ENCODE measurements around the gene KDR. TPM values are rescaled to one million over a fixed set of nuclear protein-coding genes. Genes with fewer than 3 reads are reported as not detected.

KDR gene
- total RNA-seq, 1 experiment from 2014 or later = 0.52 TPM

GRCh38 chr4:55038176-55038890, 87.1 kb downstream of the KDR start:
- no peaks in the 10 kb centered on the region for H3K4me1 ChIP-seq (ENCODE audit: control insufficient read depth in 1 of 2, insufficient read depth in 2 of 2, low read length in 2 of 2)
- RAD21 ChIA-PET (ENCODE audit: low non-redundant PET in 1 of 2, low total read pairs in 2 of 2, uncharacterized antibody in 2 of 2, unreplicated experiment in 2 of 2) = no interaction called here
- H3K27me3 ChIP-seq (ENCODE audit: insufficient read depth, low read length) = no peaks in the 10 kb centered on the region
- no peak overlapping the region for H3K4me2 ChIP-seq (ENCODE audit: low read length)
- H3K9me3 ChIP-seq (ENCODE audit: control insufficient read depth in 1 of 2, insufficient read depth in 1 of 2, low read depth in 1 of 2, low read length in 2 of 2) = no peaks in the 10 kb centered on the region
- no peaks in the 10 kb centered on the region for H3K79me2 ChIP-seq (ENCODE audit: insufficient read depth, low read length)
- no peaks in the 10 kb centered on the region for H3K36me3 ChIP-seq (ENCODE audit: control insufficient read depth in 1 of 2, insufficient read depth in 2 of 2, low read length in 2 of 2)
- H3K9me2 ChIP-seq (ENCODE audit: insufficient read depth) = no peaks in the 10 kb centered on the region
- TF ChIP-seq TCF7L2 (IDR thresholded peaks at IDR 0.05; ENCODE audit: borderline replicate concordance, extremely low read depth, insufficient read depth, insufficient read length) = no peak
- no peak for TF ChIP-seq YY1 (IDR thresholded peaks at IDR 0.05; ENCODE audit: extremely low read depth, insufficient replicate concordance, low read depth, low read length)
- TF ChIP-seq POLR2A (IDR thresholded peaks at IDR 0.05; ENCODE audit: borderline replicate concordance, extremely low read depth, insufficient read depth, insufficient read length) = no peak
- TF ChIP-seq CTCF (IDR thresholded peaks at IDR 0.05 in 2 of 3, conservative IDR thresholded peaks at IDR 0.05 in 1 of 3; ENCODE audit: borderline replicate concordance in 1 of 3, insufficient read depth in 1 of 3, low read depth in 2 of 3, low read length in 2 of 3) = no peak
- no peak for TF ChIP-seq REST (IDR thresholded peaks at IDR 0.05; ENCODE audit: low read depth)
- no peak for TF ChIP-seq SRF (IDR thresholded peaks at IDR 0.05; ENCODE audit: low read depth)
- TF ChIP-seq ZBTB33 (IDR thresholded peaks at IDR 0.05; ENCODE audit: extremely low read depth, insufficient replicate concordance, low read length) = no peak
- no peak for TF ChIP-seq ATF3 (IDR thresholded peaks at IDR 0.05)
- TF ChIP-seq EGR1 (IDR thresholded peaks at IDR 0.05; ENCODE audit: low read depth) = no peak
- TF ChIP-seq ZFX (IDR thresholded peaks at IDR 0.05) = no peak
- no peak for TF ChIP-seq SIN3A (IDR thresholded peaks at IDR 0.05; ENCODE audit: low read depth)
- no peak for TF ChIP-seq EZH2 (IDR thresholded peaks at IDR 0.05)
- no peak for TF ChIP-seq RAD21 (IDR thresholded peaks at IDR 0.05; ENCODE audit: low read depth)
- no peak for TF ChIP-seq ELF1 (IDR thresholded peaks at IDR 0.05; ENCODE audit: borderline replicate concordance, low read depth)
- CTCF ChIA-PET = no interaction called here
- DNase-seq (ENCODE audit: low read depth, low spot score) (no peak), ATAC-seq (no peak)
- no peak overlapping the region for H3K27ac ChIP-seq (ENCODE audit: low read depth, low read length)
- BruUV-seq (replicated peaks) = no TSS peak
- no peaks in the 10 kb centered on the region for H4K20me1 ChIP-seq (ENCODE audit: insufficient read depth)
- intact Hi-C loops (cut with micrococcal nuclease) = no loop called here
- POLR2A ChIA-PET = no interaction called here
- H3K4me3 ChIP-seq (replicated peaks in 1 of 2; ENCODE audit: low read depth in 1 of 2, low read length in 2 of 2) = no peak overlapping the region
- no peak overlapping the region for H3K9ac ChIP-seq (ENCODE audit: low read length)
- H2AFZ ChIP-seq (ENCODE audit: low read depth, low read length, poor library complexity, severe bottlenecking) = no peak overlapping the region

Data from HCT116 (cell line).